HEK293 (cell line): ENCODE measurements around the gene CERS3.

Experiments used
- CTCF ChIA-PET: fragments of 350-600 bp; formaldehyde crosslinking; extraction: SDS; loops from one replicate; lab custom pipeline; 2021; ENCODE audit warnings: antibody characterized with exemption; lab: Yijun Ruan, JAX
- POLR2A ChIA-PET: fragments of 300-600 bp; formaldehyde crosslinking; extraction: SDS; loops from one replicate; lab custom pipeline; 2020; ENCODE audit warnings: antibody characterized with exemption, inconsistent platforms; lab: Yijun Ruan, JAX
- H3K27ac ChIP-seq: fragments of 200-500 bp; sonication (Bioruptor generic); 2 replicates; pipeline ENCODE4 v1.5.1; 2014; ENCODE audit warnings: low read depth, low read length, control low read depth, inconsistent platforms; ENCODE audit errors: extremely low read depth
- H3K36me3 ChIP-seq, 2 experiments: fragments of 200-500 bp in 1 of 2; sonication (Bioruptor generic) in 1 of 2; 1 replicate in 1 of 2; 2 replicates in 1 of 2; pipeline ENCODE4 v1.5.1; 2014 to 2017; ENCODE audit warnings: inconsistent platforms in 2 of 2, low read length in 2 of 2; ENCODE audit not compliant: control insufficient read depth in 2 of 2, insufficient read depth in 1 of 2
- H3K4me1 ChIP-seq: fragments of 200-500 bp; sonication (Bioruptor generic); 2 replicates; pipeline ENCODE4 v1.5.1; 2014; ENCODE audit warnings: mild to moderate bottlenecking, low read length, inconsistent platforms; ENCODE audit not compliant: control insufficient read depth, insufficient read depth
- H3K4me3 ChIP-seq: 2 replicates; pipeline ENCODE4 v1.5.1; 2011; ENCODE audit warnings: low read depth, mild to moderate bottlenecking, control low read depth, low read length, moderate library complexity
- H3K9me3 ChIP-seq: fragments of 200-500 bp; sonication (Bioruptor generic); 2 replicates; pipeline ENCODE4 v1.5.1; 2014; ENCODE audit warnings: low read depth, low read length, inconsistent platforms; ENCODE audit not compliant: control insufficient read depth, insufficient read depth
- BCL11A ChIP-seq: fragments of 450-650 bp; formaldehyde crosslinking; IDR thresholded peaks from 2 replicates; pipeline ENCODE4 v1.5.1; 2016; ENCODE audit warnings: low read depth, missing biosample characterization, missing genetic modification characterization
- KLF7 ChIP-seq: fragments of 450-650 bp; formaldehyde crosslinking; IDR thresholded peaks from 2 replicates; pipeline ENCODE4 v1.5.1; 2016; ENCODE audit warnings: missing biosample characterization, missing genetic modification characterization, borderline replicate concordance
- REPIN1 ChIP-seq: fragments of 450-650 bp; formaldehyde crosslinking; IDR thresholded peaks from 2 replicates; pipeline ENCODE4 v1.5.1; 2017; ENCODE audit warnings: missing biosample characterization, missing genetic modification characterization, low read depth
- SCRT1 ChIP-seq: fragments of 450-650 bp; formaldehyde crosslinking; IDR thresholded peaks from 2 replicates; pipeline ENCODE4 v1.5.1; 2016; ENCODE audit warnings: missing biosample characterization, missing genetic modification characterization, borderline replicate concordance
- SCRT2 ChIP-seq: fragments of 450-650 bp; formaldehyde crosslinking; IDR thresholded peaks from 2 replicates; pipeline ENCODE4 v1.5.1; 2016; ENCODE audit warnings: missing biosample characterization, missing genetic modification characterization
- ZBTB7A ChIP-seq: fragments of 450-650 bp; formaldehyde crosslinking; IDR thresholded peaks from 2 replicates; pipeline ENCODE4 v1.5.1; 2016; ENCODE audit warnings: low read depth, missing biosample characterization, missing genetic modification characterization
- ZNF157 ChIP-seq: fragments of 450-650 bp; formaldehyde crosslinking; IDR thresholded peaks from 2 replicates; pipeline ENCODE4 v1.5.1; 2016; ENCODE audit warnings: missing biosample characterization, missing genetic modification characterization
- ZNF184 ChIP-seq: fragments of 450-650 bp; IDR thresholded peaks from 2 replicates; pipeline ENCODE4 v1.5.1; 2018; ENCODE audit warnings: missing biosample characterization, mild to moderate bottlenecking, missing genetic modification characterization
- ZNF324 ChIP-seq: fragments of 450-650 bp; formaldehyde crosslinking; IDR thresholded peaks from 2 replicates; pipeline ENCODE4 v1.5.1; 2016; ENCODE audit warnings: missing biosample characterization, missing genetic modification characterization
- ZNF335 ChIP-seq: fragments of 450-650 bp; formaldehyde crosslinking; conservative IDR thresholded peaks from 2 replicates; pipeline ENCODE4 v1.5.1; 2016; ENCODE audit warnings: missing biosample characterization, missing genetic modification characterization
- ZNF501 ChIP-seq: fragments of 450-650 bp; formaldehyde crosslinking; IDR thresholded peaks from 2 replicates; pipeline ENCODE4 v1.5.1; 2016; ENCODE audit warnings: missing biosample characterization, missing genetic modification characterization
- ZNF544 ChIP-seq: fragments of 450-650 bp; formaldehyde crosslinking; IDR thresholded peaks from 2 replicates; pipeline ENCODE4 v1.5.0; 2017; ENCODE audit warnings: missing biosample characterization, missing genetic modification characterization
- ZNF549 ChIP-seq: fragments of 450-650 bp; IDR thresholded peaks from 2 replicates; pipeline ENCODE4 v1.5.1; 2018; ENCODE audit warnings: missing biosample characterization, missing genetic modification characterization, mild to moderate bottlenecking, inconsistent platforms, moderate library complexity
- ZNF664 ChIP-seq: fragments of 450-650 bp; formaldehyde crosslinking; IDR thresholded peaks from 2 replicates; pipeline ENCODE4 v1.5.1; 2016; ENCODE audit warnings: missing biosample characterization, missing genetic modification characterization
- ZNF76 ChIP-seq: fragments of 450-650 bp; formaldehyde crosslinking; IDR thresholded peaks from 2 replicates; pipeline ENCODE4; 2016; ENCODE audit warnings: low read depth, missing biosample characterization, missing genetic modification characterization, borderline replicate concordance
- ZXDB ChIP-seq: fragments of 450-650 bp; formaldehyde crosslinking; IDR thresholded peaks from 2 replicates; pipeline ENCODE4 v1.5.1; 2016; ENCODE audit warnings: missing biosample characterization, missing genetic modification characterization
- TF ChIP-seq, protein P1 (sequence below): fragments of 450-650 bp; formaldehyde crosslinking; IDR thresholded peaks from 2 replicates; pipeline ENCODE4 v1.5.1; 2016; ENCODE audit warnings: missing biosample characterization, missing genetic modification characterization
- TF ChIP-seq, protein P2 (sequence below): fragments of 450-650 bp; formaldehyde crosslinking; IDR thresholded peaks from 2 replicates; pipeline ENCODE4 v1.5.1; 2016; ENCODE audit warnings: missing biosample characterization, missing genetic modification characterization
- TF ChIP-seq, protein P3 (sequence below): fragments of 450-650 bp; formaldehyde crosslinking; IDR thresholded peaks from 2 replicates; pipeline ENCODE4 v1.5.1; 2017; ENCODE audit warnings: missing biosample characterization, missing genetic modification characterization

The CERS3 gene

DNA sequence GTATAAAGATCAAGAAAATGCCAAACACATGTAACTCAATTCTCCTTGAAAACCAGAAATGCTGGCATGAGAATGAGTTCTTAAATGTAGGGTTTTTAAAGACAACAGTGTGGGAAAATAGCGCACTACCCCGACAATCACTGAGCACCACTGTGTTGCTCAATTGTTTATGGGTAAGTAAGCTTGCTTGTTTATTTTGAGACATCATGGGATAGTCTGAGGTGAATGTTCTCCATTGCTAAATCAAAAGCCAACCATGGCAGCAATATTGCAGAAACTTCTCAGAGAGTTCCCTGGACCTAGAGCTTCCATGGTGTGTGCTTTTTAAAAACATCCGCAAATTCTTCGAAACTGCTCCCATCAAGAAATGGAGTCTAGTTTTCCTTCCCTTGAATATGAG lies 62.7 kb downstream of the CERS3 start:
- ChIA-PET CTCF (no interaction called here), POLR2A (interaction anchor here (0.6 kb wide), 1 partner anchor 483 kb away, joined by 5 read pairs; no protein-coding TSS in a partner anchor)
- Histone ChIP-seq H3K27ac (no peak overlapping the region), H3K4me3 (no peak overlapping the region), H3K9me3 (no peaks in the 10 kb centered on the region), H3K36me3 (no peaks in the 10 kb centered on the region), H3K4me1 (0 out of 2 replicates have a peak, but pooled peaks cover 3% of the 10 kb centered on the region)
- TF ChIP-seq, protein P1, sequence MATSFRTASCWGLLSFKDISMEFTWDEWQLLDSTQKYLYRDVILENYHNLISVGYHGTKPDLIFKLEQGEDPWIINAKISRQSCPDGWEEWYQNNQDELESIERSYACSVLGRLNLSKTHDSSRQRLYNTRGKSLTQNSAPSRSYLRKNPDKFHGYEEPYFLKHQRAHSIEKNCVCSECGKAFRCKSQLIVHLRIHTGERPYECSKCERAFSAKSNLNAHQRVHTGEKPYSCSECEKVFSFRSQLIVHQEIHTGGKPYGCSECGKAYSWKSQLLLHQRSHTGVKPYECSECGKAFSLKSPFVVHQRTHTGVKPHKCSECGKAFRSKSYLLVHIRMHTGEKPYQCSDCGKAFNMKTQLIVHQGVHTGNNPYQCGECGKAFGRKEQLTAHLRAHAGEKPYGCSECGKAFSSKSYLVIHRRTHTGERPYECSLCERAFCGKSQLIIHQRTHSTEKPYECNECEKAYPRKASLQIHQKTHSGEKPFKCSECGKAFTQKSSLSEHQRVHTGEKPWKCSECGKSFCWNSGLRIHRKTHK = no peak
- no peak for TF ChIP-seq ZBTB7A (tag by site-specific recombination)
- TF ChIP-seq ZNF544 (tag by site-specific recombination) = no peak
- TF ChIP-seq BCL11A (tag by site-specific recombination) = no peak
- no peak for TF ChIP-seq ZNF335
- TF ChIP-seq ZNF501 = no peak
- TF ChIP-seq ZNF324 (tag by site-specific recombination) = no peak
- TF ChIP-seq SCRT1 (tag by site-specific recombination) = no peak
- no peak for TF ChIP-seq REPIN1 (tag by site-specific recombination)
- no peak for TF ChIP-seq ZNF76
- no peak for TF ChIP-seq KLF7

DNA sequence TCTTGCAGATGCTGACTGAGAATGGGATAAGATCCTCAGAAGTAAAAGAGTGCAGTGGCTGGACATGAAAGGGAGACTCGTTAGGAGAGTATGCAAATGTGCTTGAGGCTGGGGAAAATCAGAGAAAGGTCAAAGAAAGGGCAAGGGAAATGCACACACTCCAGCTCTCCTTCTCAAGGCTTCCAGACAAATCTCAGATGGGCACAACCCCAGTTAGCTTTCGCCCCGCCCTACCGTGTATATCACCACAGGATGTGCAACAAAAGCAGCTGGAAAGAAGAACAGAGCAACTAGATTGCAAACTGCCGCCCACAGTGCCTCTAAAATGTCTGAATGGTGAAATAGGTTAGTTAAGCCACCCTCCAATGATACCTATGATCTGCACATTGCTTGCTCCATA lies 63.9 kb downstream of the CERS3 start:
- Histone ChIP-seq H3K27ac (no peak overlapping the region), H3K9me3 (no peaks in the 10 kb centered on the region), H3K4me3 (no peak overlapping the region), H3K36me3 (no peaks in the 10 kb centered on the region), H3K4me1 (no peaks in the 10 kb centered on the region)
- POLR2A ChIA-PET = no interaction called here
- CTCF ChIA-PET = interaction anchor here (1.1 kb wide), 1 partner anchor 537 kb away, joined by 3 read pairs; no protein-coding TSS in a partner anchor
- TF ChIP-seq, protein P2, sequence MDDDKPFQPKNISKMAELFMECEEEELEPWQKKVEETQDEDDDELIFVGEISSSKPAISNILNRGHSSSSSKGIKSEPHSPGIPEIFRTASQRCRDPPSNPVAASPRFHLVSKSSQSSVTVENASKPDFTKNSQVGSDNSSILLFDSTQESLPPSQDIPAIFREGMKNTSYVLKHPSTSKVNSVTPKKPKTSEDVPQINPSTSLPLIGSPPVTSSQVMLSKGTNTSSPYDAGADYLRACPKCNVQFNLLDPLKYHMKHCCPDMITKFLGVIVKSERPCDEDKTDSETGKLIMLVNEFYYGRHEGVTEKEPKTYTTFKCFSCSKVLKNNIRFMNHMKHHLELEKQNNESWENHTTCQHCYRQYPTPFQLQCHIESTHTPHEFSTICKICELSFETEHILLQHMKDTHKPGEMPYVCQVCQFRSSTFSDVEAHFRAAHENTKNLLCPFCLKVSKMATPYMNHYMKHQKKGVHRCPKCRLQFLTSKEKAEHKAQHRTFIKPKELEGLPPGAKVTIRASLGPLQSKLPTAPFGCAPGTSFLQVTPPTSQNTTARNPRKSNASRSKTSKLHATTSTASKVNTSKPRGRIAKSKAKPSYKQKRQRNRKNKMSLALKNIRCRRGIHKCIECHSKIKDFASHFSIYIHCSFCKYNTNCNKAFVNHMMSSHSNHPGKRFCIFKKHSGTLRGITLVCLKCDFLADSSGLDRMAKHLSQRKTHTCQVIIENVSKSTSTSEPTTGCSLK = no peak
- TF ChIP-seq ZNF544 (tag by site-specific recombination) (no peak), SCRT2 (tag by site-specific recombination) (no peak), ZNF664 (tag by site-specific recombination) (no peak), ZXDB (tag by site-specific recombination) (no peak), ZNF157 (tag by site-specific recombination) (no peak), ZNF549 (tag by site-specific recombination) (no peak), ZNF184 (tag by site-specific recombination) (no peak)
- TF ChIP-seq, protein P3, sequence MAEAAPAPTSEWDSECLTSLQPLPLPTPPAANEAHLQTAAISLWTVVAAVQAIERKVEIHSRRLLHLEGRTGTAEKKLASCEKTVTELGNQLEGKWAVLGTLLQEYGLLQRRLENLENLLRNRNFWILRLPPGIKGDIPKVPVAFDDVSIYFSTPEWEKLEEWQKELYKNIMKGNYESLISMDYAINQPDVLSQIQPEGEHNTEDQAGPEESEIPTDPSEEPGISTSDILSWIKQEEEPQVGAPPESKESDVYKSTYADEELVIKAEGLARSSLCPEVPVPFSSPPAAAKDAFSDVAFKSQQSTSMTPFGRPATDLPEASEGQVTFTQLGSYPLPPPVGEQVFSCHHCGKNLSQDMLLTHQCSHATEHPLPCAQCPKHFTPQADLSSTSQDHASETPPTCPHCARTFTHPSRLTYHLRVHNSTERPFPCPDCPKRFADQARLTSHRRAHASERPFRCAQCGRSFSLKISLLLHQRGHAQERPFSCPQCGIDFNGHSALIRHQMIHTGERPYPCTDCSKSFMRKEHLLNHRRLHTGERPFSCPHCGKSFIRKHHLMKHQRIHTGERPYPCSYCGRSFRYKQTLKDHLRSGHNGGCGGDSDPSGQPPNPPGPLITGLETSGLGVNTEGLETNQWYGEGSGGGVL (tag by site-specific recombination) = no peak
